Tibial nerve (tissue), 4 donors: ENCODE data around the gene GNPAT.

Source experiments
- EP300 ChIP-seq, 2 donors: sonication (generic); formaldehyde crosslinking; IDR thresholded peaks; one replicate each; pipeline ENCODE4 v1.6.1; 2017; ENCODE audit warnings: antibody characterized with exemption in 2 of 2, mild to moderate bottlenecking in 1 of 2
- POLR2A ChIP-seq, 2 donors: fragments of 450-650 bp; IDR thresholded peaks; one replicate each; pipeline ENCODE4 v1.6.1; 2017; ENCODE audit warnings: antibody characterized with exemption in 2 of 2, mild to moderate bottlenecking in 2 of 2, moderate library complexity in 2 of 2
- TF ChIP-seq, protein P1 (sequence below), 5 experiments: fragments of 200-600 bp in 3 of 5; fragments of 450-650 bp in 2 of 5; sonication (generic) in 3 of 5; IDR thresholded peaks; one replicate each; pipeline ENCODE4 v1.5.1; 2016 to 2019; ENCODE audit warnings: antibody characterized with exemption in 5 of 5, mild to moderate bottlenecking in 3 of 5, moderate library complexity in 2 of 5

DNA sequence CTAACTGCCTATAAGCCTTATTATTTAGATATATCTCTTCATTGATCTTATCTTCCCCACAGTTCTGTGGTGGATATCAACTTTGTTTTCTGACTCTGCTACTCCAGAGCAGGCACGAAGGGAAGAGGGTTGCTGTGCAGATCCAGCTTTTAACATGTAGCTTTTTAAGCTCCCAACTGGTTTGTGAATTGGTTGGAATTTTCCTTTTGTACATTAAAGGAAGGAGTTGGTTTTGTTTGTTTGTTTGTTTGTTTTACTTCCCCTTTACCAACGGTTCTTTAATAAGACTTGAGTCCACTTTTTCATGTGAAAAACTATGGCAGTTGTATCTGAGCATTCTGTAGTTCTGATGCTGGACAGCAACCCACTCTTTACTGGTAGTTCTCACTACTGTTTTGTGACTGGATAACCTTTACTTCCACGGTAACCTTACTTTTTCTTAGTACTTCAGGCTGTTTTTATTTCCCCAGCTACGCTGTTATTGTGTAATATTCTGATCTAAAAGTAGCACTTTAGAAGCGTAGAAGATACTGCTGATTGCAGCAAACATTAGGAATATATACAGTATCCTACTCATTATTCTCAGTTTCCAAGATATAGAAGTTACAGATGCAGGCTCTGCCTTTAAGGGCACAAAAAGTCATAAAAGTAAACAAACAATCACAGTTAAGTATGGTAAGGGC is 1.6 kb downstream of the GNPAT start:
- TF ChIP-seq, protein P1, sequence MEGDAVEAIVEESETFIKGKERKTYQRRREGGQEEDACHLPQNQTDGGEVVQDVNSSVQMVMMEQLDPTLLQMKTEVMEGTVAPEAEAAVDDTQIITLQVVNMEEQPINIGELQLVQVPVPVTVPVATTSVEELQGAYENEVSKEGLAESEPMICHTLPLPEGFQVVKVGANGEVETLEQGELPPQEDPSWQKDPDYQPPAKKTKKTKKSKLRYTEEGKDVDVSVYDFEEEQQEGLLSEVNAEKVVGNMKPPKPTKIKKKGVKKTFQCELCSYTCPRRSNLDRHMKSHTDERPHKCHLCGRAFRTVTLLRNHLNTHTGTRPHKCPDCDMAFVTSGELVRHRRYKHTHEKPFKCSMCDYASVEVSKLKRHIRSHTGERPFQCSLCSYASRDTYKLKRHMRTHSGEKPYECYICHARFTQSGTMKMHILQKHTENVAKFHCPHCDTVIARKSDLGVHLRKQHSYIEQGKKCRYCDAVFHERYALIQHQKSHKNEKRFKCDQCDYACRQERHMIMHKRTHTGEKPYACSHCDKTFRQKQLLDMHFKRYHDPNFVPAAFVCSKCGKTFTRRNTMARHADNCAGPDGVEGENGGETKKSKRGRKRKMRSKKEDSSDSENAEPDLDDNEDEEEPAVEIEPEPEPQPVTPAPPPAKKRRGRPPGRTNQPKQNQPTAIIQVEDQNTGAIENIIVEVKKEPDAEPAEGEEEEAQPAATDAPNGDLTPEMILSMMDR (IDR thresholded peaks at IDR 0.05) = no peak
- TF ChIP-seq POLR2A (IDR thresholded peaks at IDR 0.05) (no peak), EP300 (IDR thresholded peaks at IDR 0.05) (no peak)
